ENCODE measurements around the gene DNAI4. TPM values are rescaled to one million over a fixed set of nuclear protein-coding genes. Genes with fewer than 3 reads are reported as not detected.

Gene DNAI4, protein sequence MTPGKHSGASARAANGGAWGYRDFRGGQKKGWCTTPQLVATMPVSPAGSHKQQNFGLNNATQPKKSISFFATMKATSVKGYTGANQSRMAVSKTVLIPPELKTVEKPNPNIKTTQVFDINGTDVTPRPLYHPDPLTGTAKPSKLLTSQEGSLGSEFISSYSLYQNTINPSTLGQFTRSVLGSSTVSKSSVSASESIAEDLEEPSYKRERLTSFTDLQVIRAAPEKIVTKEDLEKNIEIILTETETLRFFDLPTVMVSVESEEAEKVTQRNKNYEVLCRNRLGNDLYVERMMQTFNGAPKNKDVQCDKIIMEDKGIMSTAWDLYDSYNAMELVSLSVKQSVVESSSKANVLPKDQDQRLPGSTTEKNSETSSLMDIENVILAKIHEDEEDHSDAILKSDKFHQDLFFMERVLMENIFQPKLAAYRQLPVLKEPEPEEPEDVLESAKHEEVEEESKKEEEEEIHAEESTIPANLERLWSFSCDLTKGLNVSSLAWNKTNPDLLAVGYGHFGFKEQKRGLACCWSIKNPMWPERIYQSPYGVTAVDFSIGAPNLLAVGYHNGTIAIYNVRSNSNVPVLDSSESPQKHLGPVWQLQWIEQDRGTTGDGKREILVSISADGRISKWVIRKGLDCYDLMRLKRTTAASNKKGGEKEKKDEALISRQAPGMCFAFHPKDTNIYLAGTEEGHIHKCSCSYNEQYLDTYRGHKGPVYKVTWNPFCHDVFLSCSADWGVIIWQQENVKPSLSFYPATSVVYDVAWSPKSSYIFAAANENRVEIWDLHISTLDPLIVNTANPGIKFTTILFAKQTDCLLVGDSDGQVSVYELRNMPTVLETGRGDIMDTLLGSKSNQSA
- 0.78 and 1.6 TPM in 2 replicates for total RNA-seq

DNA sequence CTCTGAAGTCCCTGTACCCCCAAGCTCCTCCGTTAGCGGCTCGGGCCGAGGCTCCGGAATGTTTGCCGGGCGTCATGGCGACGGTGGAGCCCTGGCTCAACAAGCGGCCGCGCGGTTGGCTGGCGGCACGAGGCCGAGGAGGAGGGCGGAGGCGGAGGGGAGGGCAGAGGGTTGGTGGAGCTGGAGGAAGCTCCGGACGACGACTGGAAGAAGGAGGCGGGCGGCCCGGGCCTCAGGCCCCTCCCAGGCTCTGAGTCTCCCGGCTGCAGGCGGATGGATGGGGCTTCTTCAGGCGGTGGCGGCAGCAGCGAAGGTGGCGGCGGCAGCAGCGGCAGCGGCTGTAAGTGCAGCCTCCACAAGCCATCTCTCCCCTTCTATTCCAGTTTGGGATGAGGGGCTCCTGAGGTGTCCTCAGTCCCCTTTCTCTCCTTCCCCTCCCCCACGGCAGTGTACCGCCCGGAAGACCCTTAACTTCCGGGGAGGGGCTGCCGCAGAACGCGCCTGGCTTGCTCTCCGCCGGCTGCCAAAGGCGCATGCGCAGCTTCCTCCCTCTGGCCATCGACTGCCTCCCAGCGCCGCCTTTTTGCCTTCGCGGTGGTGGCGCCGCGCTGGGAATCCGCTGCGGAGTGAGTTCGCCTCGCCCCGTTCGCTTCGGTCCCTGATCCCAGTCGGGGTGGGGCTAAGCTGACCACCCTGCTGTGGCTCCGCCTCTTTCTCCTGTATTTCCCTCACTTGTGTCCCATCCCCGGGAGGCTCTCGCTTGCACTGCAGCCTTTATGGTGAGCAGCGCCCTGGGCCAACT, at the start of gene DNAI4, which contains the start of gene MIER1:
Gene DNAI4 (minus strand): TSS at position 101 of the 802 bp plus-strand sequence. CDS start 25 bp downstream, at position 76.
Gene MIER1 (plus strand): TSS at position 235 of the 802 bp plus-strand sequence. CDS start 39 bp downstream, at position 274.

Other genes with a start within 250 kb of the DNAI4 start
- not detected in 2 replicates for gene DYNLT5, start 172.4 kb downstream of the DNAI4 start, total RNA-seq
- gene INSL5, start 123.6 kb downstream of the DNAI4 start, total RNA-seq, result not detected in 2 replicates
- gene MIER1, start 134 bp upstream of the DNAI4 start, total RNA-seq, result 15.2 and 17.3 TPM in 2 replicates
- gene SLC35D1, start 129.3 kb upstream of the DNAI4 start, total RNA-seq, result 10.7 and 12.0 TPM in 2 replicates
- not detected in 2 replicates for gene C1orf141, start 210.1 kb upstream of the DNAI4 start, total RNA-seq
- not detected in 2 replicates for gene IL23R, start 241.6 kb upstream of the DNAI4 start, total RNA-seq